Neural cell (in vitro differentiated cells): Measurements from ENCODE around the gene NEK5. TPM values are rescaled to one million over a fixed set of nuclear protein-coding genes. Genes with fewer than 3 reads are reported as not detected.

Experiments
- H2AFZ ChIP-seq: fragments of 200-600, 300-800 bp; sonication (generic), shearing (Covaris generic); 2 replicates; pipeline ENCODE4 v1.6.0; 2014; ENCODE audit warnings: low read depth, mild to moderate bottlenecking, antibody characterized with exemption, low read length, moderate library complexity
- H3F3A ChIP-seq: fragments of 200-600 bp; shearing (Covaris generic); 2 replicates; pipeline ENCODE4 v1.6.1; 2016; ENCODE audit warnings: mild to moderate bottlenecking, moderate library complexity, mixed read lengths, antibody characterized with exemption, low read length; ENCODE audit not compliant: insufficient read depth, poor library complexity, severe bottlenecking
- H3K27ac ChIP-seq: fragments of 200-600, 300-800 bp; sonication (generic), shearing (Covaris generic); 2 replicates; pipeline ENCODE4 v1.5.1; 2014; ENCODE audit warnings: mild to moderate bottlenecking, low read length, moderate library complexity
- H3K27me3 ChIP-seq: fragments of 300-800, 200-600 bp; sonication (generic), shearing (Covaris generic); 2 replicates; pipeline ENCODE4 v1.6.0; 2014; ENCODE audit warnings: mild to moderate bottlenecking, low read depth, low read length, moderate library complexity; ENCODE audit not compliant: insufficient read depth
- H3K36me3 ChIP-seq: fragments of 300-800, 200-600 bp; sonication (generic), shearing (Covaris generic); 2 replicates; pipeline ENCODE4 v1.5.1; 2014; ENCODE audit warnings: mild to moderate bottlenecking, antibody characterized with exemption, low read length, moderate library complexity; ENCODE audit not compliant: insufficient read depth
- H3K4me2 ChIP-seq: fragments of 300-800, 200-600 bp; sonication (generic), shearing (Covaris generic); 2 replicates; pipeline ENCODE4 v1.6.0; 2014; ENCODE audit warnings: mild to moderate bottlenecking, low read length
- H3K4me3 ChIP-seq: fragments of 300-800, 200-600 bp; sonication (generic), shearing (Covaris generic); 2 replicates; pipeline ENCODE4 v1.5.1; 2014; ENCODE audit warnings: mild to moderate bottlenecking, low read length, moderate library complexity
- H3K79me2 ChIP-seq: fragments of 200-600 bp; shearing (Covaris generic); replicated peaks from 2 replicates; pipeline ENCODE4 v1.6.0; 2014; ENCODE audit warnings: mild to moderate bottlenecking, low read length, moderate library complexity; ENCODE audit not compliant: insufficient read depth
- H3K9ac ChIP-seq: fragments of 300-800, 200-600 bp; sonication (generic), shearing (Covaris generic); 2 replicates; pipeline ENCODE4 v1.6.1; 2016; ENCODE audit warnings: mild to moderate bottlenecking, low read length, mixed read lengths
- H3K9me2 ChIP-seq: fragments of 200-600 bp; shearing (Covaris generic); 2 replicates; pipeline ENCODE4 v1.6.1; 2016; ENCODE audit warnings: mild to moderate bottlenecking, low read length, mixed read lengths; ENCODE audit not compliant: insufficient read depth
- H3K9me3 ChIP-seq: fragments of 200-600, 300-800 bp; sonication (generic), shearing (Covaris generic); 2 replicates; pipeline ENCODE4 v1.6.1; 2016; ENCODE audit warnings: mild to moderate bottlenecking, mixed run types, low read length, moderate library complexity, mixed read lengths
- H4K20me1 ChIP-seq: fragments of 200-600 bp; shearing (Covaris generic); 2 replicates; pipeline ENCODE4 v1.6.1; 2016; ENCODE audit warnings: mild to moderate bottlenecking, mixed run types; ENCODE audit not compliant: insufficient read depth
- CTCF ChIP-seq: fragments of 450-650 bp; IDR thresholded peaks from 2 replicates; pipeline ENCODE4 v1.5.1; 2014; ENCODE audit warnings: antibody characterized with exemption, mild to moderate bottlenecking, moderate library complexity; ENCODE audit not compliant: poor library complexity, severe bottlenecking
- EP300 ChIP-seq: fragments of 450-650 bp; conservative IDR thresholded peaks from 2 replicates; pipeline ENCODE4 v1.6.1; 2014; ENCODE audit warnings: antibody characterized with exemption, mild to moderate bottlenecking, moderate library complexity; ENCODE audit not compliant: poor library complexity, severe bottlenecking
- EZH2 ChIP-seq: fragments of 200-600, 300-800 bp; shearing (Covaris generic), sonication (generic); IDR thresholded peaks from 2 replicates; pipeline ENCODE4 v1.6.1; 2014; ENCODE audit warnings: antibody characterized with exemption, low read length, borderline replicate concordance, mild to moderate bottlenecking; ENCODE audit not compliant: insufficient read depth, poor library complexity, severe bottlenecking
- MXI1 ChIP-seq: fragments of 450-650 bp; conservative IDR thresholded peaks from 2 replicates; pipeline ENCODE4 v1.6.1; 2014; ENCODE audit warnings: antibody characterized with exemption, mild to moderate bottlenecking; ENCODE audit not compliant: poor library complexity, severe bottlenecking
- POLR2AphosphoS5 ChIP-seq: IDR thresholded peaks from 2 replicates; pipeline ENCODE4 v1.6.1; 2012
- RAD21 ChIP-seq: fragments of 450-650 bp; conservative IDR thresholded peaks from 2 replicates; pipeline ENCODE4 v1.6.1; 2014; ENCODE audit warnings: antibody characterized with exemption, mild to moderate bottlenecking, moderate library complexity
- SMC3 ChIP-seq: fragments of 450-650 bp; conservative IDR thresholded peaks from 2 replicates; pipeline ENCODE4 v1.6.1; 2014; ENCODE audit warnings: antibody characterized with exemption, mild to moderate bottlenecking, moderate library complexity; ENCODE audit not compliant: poor library complexity
- TAF1 ChIP-seq: IDR thresholded peaks from 2 replicates; pipeline ENCODE4 v1.6.1; 2012; ENCODE audit warnings: low read depth
- polyA plus RNA-seq: library from polyadenylated mRNA; depleted of rRNA; stranded (reverse); fragments of >200 nt; gene quantifications from 2 replicates; pipeline ENCODE4 v1.2.3, GENCODE V29; 2014
- TF ChIP-seq, protein P1 (sequence below): IDR thresholded peaks from 2 replicates; pipeline ENCODE4 v1.6.1; 2012; ENCODE audit warnings: borderline replicate concordance

The NEK5 gene
- polyA plus RNA-seq, 1 donor from 2014 or later = 0.43 TPM

DNA sequence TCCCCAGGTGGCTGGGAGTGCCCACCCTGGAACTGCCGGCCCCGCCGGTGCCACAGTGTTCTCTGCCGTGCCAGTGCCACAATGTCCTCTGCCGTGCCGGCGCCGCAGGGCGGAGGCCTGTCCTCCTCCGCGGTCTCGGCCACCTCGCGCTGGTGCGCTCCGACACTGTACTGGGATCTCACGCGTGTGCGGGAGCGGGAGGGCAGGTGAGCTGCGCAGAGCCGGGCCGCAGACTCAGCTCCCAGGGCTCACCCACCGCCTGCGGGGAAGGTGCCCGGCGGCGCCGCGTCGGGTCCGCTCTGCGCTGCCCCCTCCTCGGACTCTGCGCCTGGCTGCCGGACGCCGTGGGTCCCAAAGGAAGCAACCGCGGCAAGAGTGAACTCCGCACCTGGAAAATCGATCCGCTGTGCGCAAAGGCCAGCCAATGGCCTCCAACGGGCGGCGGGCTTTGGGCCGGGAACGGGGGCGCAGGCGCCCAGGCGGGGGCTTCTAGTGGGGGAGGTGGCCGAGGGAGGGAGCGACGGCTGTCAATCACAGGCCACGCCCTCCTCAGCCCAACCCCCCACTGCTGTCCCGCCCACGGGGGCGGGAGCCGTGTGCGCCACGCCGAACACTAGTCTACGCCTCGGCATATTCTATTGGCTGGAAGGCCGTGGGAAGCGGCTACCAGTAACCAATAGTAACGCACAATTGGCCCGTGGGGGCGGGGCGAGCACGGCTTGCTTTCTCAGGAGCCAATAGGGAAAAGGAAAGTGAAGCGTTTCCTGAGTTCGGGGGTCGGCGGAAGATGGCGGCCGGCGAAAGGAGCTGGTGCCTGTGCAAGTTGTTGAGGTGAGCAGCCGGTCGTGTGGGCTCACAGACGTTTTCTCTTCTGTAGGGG lies 117.0 kb downstream of the NEK5 start, which contains the start of gene ALG11:
TSS of gene ALG11 (plus strand) at position 767 of the 880 bp plus-strand sequence. CDS start at position 788, 21 bp downstream.
- peaks cover 44% of the 10 kb centered on the region for H3K79me2 ChIP-seq
- H3K4me3 ChIP-seq = peak within 1 kb of the TSS; percentile 100
- peak within 1 kb of the TSS; percentile 78 for H3K9ac ChIP-seq
- no peaks in the 10 kb centered on the region for H4K20me1 ChIP-seq
- H3K9me2 ChIP-seq = no peaks in the 10 kb centered on the region
- peak within 1 kb of the TSS; percentile 88 for H2AFZ ChIP-seq
- peak within 1 kb of the TSS; percentile 62 for H3K27ac ChIP-seq
- no peaks in the 10 kb centered on the region for H3F3A ChIP-seq
- no peaks in the 10 kb centered on the region for H3K36me3 ChIP-seq
- no peaks in the 10 kb centered on the region for H3K27me3 ChIP-seq
- no peaks in the 10 kb centered on the region for H3K9me3 ChIP-seq
- TF ChIP-seq CTCF (no peak), POLR2AphosphoS5 (peak; percentile 89), EP300 (peak; percentile 65), SMC3 (peak; percentile 54), RAD21 (peak; percentile 50), TAF1 (no peak), MXI1 (peak; percentile 84), EZH2 (no peak)
- TF ChIP-seq, protein P1, sequence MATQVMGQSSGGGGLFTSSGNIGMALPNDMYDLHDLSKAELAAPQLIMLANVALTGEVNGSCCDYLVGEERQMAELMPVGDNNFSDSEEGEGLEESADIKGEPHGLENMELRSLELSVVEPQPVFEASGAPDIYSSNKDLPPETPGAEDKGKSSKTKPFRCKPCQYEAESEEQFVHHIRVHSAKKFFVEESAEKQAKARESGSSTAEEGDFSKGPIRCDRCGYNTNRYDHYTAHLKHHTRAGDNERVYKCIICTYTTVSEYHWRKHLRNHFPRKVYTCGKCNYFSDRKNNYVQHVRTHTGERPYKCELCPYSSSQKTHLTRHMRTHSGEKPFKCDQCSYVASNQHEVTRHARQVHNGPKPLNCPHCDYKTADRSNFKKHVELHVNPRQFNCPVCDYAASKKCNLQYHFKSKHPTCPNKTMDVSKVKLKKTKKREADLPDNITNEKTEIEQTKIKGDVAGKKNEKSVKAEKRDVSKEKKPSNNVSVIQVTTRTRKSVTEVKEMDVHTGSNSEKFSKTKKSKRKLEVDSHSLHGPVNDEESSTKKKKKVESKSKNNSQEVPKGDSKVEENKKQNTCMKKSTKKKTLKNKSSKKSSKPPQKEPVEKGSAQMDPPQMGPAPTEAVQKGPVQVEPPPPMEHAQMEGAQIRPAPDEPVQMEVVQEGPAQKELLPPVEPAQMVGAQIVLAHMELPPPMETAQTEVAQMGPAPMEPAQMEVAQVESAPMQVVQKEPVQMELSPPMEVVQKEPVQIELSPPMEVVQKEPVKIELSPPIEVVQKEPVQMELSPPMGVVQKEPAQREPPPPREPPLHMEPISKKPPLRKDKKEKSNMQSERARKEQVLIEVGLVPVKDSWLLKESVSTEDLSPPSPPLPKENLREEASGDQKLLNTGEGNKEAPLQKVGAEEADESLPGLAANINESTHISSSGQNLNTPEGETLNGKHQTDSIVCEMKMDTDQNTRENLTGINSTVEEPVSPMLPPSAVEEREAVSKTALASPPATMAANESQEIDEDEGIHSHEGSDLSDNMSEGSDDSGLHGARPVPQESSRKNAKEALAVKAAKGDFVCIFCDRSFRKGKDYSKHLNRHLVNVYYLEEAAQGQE = peak; percentile 44
- peak within 1 kb of the TSS; percentile 81 for H3K4me2 ChIP-seq

DNA sequence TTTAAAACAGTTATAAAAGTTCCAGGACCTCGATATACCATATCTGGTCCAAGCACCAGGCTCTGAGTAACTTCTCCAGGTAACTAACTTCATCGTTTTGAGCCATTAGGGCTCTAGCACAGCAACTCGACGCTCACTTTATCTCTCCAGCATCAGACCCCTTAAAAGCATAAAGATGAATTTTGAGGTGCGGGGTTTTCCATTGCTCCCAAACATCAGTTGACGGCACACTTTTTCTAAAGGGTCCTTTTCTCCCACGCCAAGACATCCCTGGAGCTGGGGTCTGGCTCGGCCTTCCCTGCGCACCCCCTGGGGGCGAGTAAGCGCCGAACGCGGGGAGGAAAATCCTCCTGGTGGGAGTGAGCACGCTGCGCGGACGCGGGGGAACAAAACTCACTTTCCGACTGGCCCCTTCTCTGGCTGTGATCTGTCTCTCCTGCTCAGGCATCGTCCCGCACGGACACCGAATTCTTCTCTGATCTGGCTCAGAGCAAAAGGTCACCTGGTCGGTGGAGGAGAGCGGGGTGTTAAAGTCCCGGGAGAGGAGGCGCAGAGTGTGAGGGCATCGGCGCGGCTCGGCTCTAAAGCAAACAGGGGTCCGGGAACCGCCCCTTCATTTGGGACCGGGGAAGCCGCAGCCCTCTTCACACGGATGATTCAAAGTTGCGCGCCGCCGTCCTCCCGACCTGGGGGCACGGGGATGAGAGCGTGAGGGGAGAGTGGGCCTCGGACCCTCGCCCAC lies 117.8 kb downstream of the NEK5 start, which contains the start of gene ATP7B:
TSS of gene ATP7B (minus strand) at position 561 of the 742 bp plus-strand sequence. CDS start at position 448, 113 bp downstream.
- H2AFZ ChIP-seq = peak within 1 kb of the TSS; percentile 88
- H3K27ac ChIP-seq = peak within 1 kb of the TSS; percentile 62
- no peaks in the 10 kb centered on the region for H3F3A ChIP-seq
- no peaks in the 10 kb centered on the region for H4K20me1 ChIP-seq
- H3K9me2 ChIP-seq = no peaks in the 10 kb centered on the region
- H3K79me2 ChIP-seq = peaks cover 44% of the 10 kb centered on the region
- no peaks in the 10 kb centered on the region for H3K9me3 ChIP-seq
- TF ChIP-seq SMC3 = peak; percentile 30
- peak; percentile 3 for TF ChIP-seq MXI1
- TF ChIP-seq CTCF = no peak
- peak within 1 kb of the TSS; percentile 78 for H3K9ac ChIP-seq
- H3K4me2 ChIP-seq = peak within 1 kb of the TSS; percentile 81
- H3K27me3 ChIP-seq = no peaks in the 10 kb centered on the region
- H3K36me3 ChIP-seq = no peaks in the 10 kb centered on the region
- H3K4me3 ChIP-seq = peak within 1 kb of the TSS; percentile 100
